H1 (cell line): ENCODE data around the gene RETREG1.

Experiments used
- EGR1 ChIP-seq: IDR thresholded peaks from 2 replicates; pipeline ENCODE4 v1.6.1; 2011; ENCODE audit warnings: low read depth, low read length, borderline replicate concordance
- EP300 ChIP-seq, 2 experiments: IDR thresholded peaks; 1 replicate in 1 of 2; 2 replicates in 1 of 2; pipeline ENCODE4 v1.6.1; 2011 to 2012; ENCODE audit warnings: low read depth in 2 of 2, low read length in 2 of 2, mild to moderate bottlenecking in 2 of 2, borderline replicate concordance in 1 of 2, inconsistent platforms in 1 of 2, moderate library complexity in 1 of 2
- EZH2 ChIP-seq: fragments of 200-600 bp; sonication (generic); IDR thresholded peaks from 2 replicates; pipeline ENCODE4 v1.7.1; 2012; ENCODE audit warnings: low read depth, mild to moderate bottlenecking, moderate library complexity, low read length, inconsistent platforms; ENCODE audit not compliant: severe bottlenecking
- KDM1A ChIP-seq: fragments of 200-600, 300-600 bp; sonication (generic); IDR thresholded peaks from 2 replicates; pipeline ENCODE4 v1.7.1; 2016; ENCODE audit warnings: mild to moderate bottlenecking, low read length, borderline replicate concordance
- POLR2A ChIP-seq, 2 experiments: IDR thresholded peaks; 1 replicate in 1 of 2; 2 replicates in 1 of 2; pipeline ENCODE4 v1.6.1; 2011; ENCODE audit warnings: low read depth in 2 of 2, low read length in 2 of 2, mild to moderate bottlenecking in 2 of 2; ENCODE audit errors: control extremely low read depth in 1 of 2
- POLR2AphosphoS5 ChIP-seq: IDR thresholded peaks from 2 replicates; pipeline ENCODE4 v1.6.1; 2011; ENCODE audit warnings: low read depth, low read length
- RAD21 ChIP-seq, 2 experiments: IDR thresholded peaks in 1 of 2; conservative IDR thresholded peaks in 1 of 2; 2 replicates each; pipeline ENCODE4 v1.6.1; 2011; ENCODE audit warnings: low read depth in 2 of 2, low read length in 2 of 2, improper control_type of control experiment in 1 of 2, inconsistent platforms in 1 of 2, mild to moderate bottlenecking in 1 of 2, moderate library complexity in 1 of 2
- SUZ12 ChIP-seq: fragments of 200-600 bp; sonication (generic); IDR thresholded peaks from 2 replicates; pipeline ENCODE4 v1.6.1; 2012; ENCODE audit warnings: mild to moderate bottlenecking, inconsistent platforms, low read length, moderate library complexity, mixed read lengths
- TEAD4 ChIP-seq: IDR thresholded peaks from 2 replicates; pipeline ENCODE4 v1.6.1; 2012; ENCODE audit warnings: low read depth, low read length, inconsistent platforms, mixed read lengths
- TF ChIP-seq, protein P1 (sequence below), 3 experiments: IDR thresholded peaks; 1 replicate in 2 of 3; 2 replicates in 1 of 3; pipeline versions ENCODE4 v1.5.1 to v1.6.1; 2011; ENCODE audit warnings: low read length in 3 of 3, mild to moderate bottlenecking in 3 of 3, inconsistent platforms in 2 of 3, low read depth in 1 of 3, moderate library complexity in 1 of 3; ENCODE audit not compliant: insufficient read depth in 1 of 3; ENCODE audit errors: control extremely low read depth in 1 of 3

DNA sequence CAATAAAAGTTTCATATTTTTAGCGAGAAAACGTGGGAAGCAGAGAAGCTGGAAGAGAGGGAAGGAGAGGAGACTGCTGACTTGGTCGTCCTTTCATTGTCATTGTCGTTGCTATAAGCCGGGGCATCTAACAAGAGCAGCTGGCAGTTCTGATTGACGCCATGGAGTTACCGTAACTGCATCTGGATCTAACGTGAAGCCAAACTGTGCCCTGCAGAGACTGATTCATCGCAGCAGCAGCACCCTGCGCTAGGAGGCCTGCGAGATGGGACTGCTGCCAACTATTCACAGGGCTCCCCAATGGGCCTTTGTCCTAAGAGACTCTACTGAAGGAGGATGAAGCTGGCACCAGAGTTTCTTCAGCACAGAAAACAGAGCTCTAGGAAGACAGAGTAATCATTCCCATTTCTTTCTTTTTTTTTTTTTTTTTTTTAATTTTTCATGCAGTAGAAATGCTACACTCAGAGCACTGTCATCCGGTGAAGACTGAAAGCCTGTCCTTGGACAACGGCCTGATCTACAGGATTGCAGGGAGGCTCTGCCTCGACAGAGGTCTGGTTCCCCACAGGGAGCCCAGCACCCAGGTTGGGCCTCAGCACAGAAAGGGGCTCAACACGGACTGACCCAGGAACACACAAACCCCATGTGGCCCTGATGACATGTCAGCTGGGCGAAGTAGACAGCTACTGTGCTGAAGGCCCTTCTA is 47.8 kb downstream of the RETREG1 start:
- TF ChIP-seq, protein P1, sequence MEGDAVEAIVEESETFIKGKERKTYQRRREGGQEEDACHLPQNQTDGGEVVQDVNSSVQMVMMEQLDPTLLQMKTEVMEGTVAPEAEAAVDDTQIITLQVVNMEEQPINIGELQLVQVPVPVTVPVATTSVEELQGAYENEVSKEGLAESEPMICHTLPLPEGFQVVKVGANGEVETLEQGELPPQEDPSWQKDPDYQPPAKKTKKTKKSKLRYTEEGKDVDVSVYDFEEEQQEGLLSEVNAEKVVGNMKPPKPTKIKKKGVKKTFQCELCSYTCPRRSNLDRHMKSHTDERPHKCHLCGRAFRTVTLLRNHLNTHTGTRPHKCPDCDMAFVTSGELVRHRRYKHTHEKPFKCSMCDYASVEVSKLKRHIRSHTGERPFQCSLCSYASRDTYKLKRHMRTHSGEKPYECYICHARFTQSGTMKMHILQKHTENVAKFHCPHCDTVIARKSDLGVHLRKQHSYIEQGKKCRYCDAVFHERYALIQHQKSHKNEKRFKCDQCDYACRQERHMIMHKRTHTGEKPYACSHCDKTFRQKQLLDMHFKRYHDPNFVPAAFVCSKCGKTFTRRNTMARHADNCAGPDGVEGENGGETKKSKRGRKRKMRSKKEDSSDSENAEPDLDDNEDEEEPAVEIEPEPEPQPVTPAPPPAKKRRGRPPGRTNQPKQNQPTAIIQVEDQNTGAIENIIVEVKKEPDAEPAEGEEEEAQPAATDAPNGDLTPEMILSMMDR (IDR thresholded peaks at IDR 0.05; ENCODE audit: control extremely low read depth in 1 of 3, insufficient read depth in 1 of 3, low read depth in 1 of 3, low read length in 3 of 3) = no peak
- TF ChIP-seq TEAD4 (no peak), EP300 (IDR thresholded peaks at IDR 0.05; ENCODE audit: borderline replicate concordance in 1 of 2, low read depth in 2 of 2, low read length in 2 of 2) (no peak), RAD21 (IDR thresholded peaks at IDR 0.05 in 1 of 2, conservative IDR thresholded peaks at IDR 0.05 in 1 of 2; ENCODE audit: low read depth in 2 of 2, low read length in 2 of 2) (no peak), POLR2AphosphoS5 (no peak), SUZ12 (no peak), EZH2 (no peak), EGR1 (no peak), POLR2A (IDR thresholded peaks at IDR 0.05; ENCODE audit: control extremely low read depth in 1 of 2, low read depth in 2 of 2, low read length in 2 of 2) (no peak), KDM1A (no peak)
